Skeletal muscle cell (primary cell): ENCODE data around the gene MYL3.

Source experiments
- DNase-seq: peaks from one replicate; pipeline ENCODE4 v3.0.0-alpha.2; 2010; ENCODE audit warnings: low read depth
- H3K4me3 ChIP-seq: 2 replicates; pipeline ENCODE4 v1.5.1; 2011; ENCODE audit warnings: low read depth, mild to moderate bottlenecking, control low read depth, low read length, moderate library complexity

Gene MYL3

GRCh38 chr3:46853441-46854415 is 9.5 kb downstream of the MYL3 start:
- no peak overlapping the region for H3K4me3 ChIP-seq
- no peak for DNase-seq

DNA sequence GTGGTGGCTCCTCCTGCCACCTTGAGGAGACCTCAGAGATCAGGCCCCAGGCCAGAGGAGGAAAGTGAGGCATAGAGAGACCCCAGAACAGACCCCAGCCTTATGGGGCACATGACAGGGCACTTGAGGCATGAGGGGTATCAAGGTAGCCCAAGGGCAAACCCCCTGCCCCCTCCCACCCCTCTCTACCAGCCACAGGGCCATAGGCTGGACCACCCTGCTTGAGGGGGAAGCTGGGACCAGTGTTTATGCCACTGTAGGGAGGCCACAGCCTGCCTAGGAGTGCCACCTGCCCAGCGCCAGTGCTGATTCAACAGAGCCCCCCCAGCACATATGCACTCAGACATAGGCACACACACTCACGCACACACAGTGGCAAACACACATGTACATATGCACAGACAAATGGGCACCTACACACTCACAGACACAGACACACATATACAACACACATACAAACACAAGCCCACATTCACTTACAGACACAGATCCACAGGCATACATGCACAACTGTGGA is 10.3 kb downstream of the MYL3 start:
- no peak for DNase-seq
- H3K4me3 ChIP-seq: no peak overlapping the region

- DNase-seq: no peak
These were observed 10.9 kb downstream of the MYL3 start for GRCh38 chr3:46852334-46852720.

DNA sequence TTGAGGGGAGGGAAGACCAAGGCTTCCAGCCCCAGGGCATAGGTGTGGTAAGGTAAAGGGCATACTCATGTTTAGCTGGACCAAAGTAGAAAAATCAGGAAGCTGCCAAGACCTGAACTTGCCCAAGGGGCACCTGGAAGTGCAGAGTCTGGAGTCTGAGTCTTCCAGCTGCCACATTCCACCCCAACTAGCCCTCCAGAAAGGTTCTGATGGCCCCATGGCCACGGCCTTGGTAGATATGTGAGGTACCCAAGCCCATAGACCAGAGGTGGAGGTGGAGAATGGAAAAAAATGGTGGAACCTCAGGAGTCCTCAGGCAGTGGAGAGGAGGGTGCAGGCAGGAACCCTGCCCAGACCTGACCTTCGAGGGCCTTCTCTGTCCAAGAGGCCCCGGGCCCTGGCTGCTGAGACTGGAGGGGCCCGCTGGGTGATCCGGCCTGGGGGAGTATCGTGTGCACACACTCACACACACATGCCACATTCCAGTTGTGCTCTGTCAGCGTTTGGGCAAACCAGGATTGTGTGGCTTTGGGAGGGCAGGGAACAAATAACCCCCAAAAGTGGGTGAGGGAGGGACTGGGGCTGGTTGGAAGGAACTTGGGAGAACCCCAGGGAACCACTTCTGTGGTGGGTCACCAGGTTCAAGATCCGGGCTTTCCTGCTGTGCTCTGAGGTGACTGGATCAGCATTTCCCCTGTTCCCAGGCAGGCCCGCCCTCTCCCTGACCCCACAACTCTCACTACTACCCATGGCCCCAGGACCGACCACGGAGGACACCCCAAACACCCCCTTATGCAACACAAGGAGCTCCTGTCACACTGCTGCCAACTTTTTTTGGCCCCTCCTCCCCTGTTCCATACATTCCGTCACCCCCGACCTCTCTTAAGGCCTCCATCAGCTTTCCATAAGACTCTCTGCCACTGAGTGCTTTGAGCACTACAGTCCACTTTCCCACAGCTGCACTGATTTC is 11.6 kb downstream of the MYL3 start:
- no peak for DNase-seq
- no peak overlapping the region for H3K4me3 ChIP-seq

More at GRCh38 chr3:46852334-46852720, 10.9 kb downstream of the MYL3 start:
- H3K4me3 ChIP-seq: no peak overlapping the region

GRCh38 chr3:46850468-46850779 is 12.8 kb downstream of the MYL3 start:
- DNase-seq: no peak
- H3K4me3 ChIP-seq: no peak overlapping the region

- DNase-seq: no peak
These were observed 13.4 kb downstream of the MYL3 start for GRCh38 chr3:46849686-46850467.

DNA sequence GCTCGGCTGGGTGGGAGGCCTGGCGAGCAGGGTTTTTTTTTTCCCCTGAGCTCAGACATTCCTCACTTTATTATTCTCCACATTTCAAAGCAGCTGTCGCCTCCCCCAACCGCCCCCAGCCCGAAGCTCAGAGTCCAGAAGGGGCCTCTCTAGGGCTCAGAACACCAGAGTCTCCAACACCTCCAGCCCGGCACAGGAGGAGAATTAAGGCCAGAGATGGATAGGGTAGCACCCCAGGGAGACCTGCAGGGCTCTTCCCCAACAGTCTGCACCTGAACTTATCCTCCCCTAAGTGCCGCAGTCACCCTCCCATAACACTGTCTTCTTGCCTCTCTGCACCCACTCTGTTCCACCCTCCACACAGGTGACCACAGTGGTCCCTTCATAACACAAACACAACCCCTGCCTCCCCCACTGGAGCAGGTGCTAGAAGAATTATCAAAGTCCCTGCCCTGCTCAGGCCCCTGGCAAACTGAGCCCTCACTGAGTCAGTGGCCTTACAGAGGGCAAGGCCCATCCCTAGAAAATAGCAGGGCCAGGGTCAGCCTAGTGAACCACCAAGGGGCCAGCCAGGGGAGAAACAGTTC is 14.1 kb downstream of the MYL3 start:
- DNase-seq: no peak
- H3K4me3 ChIP-seq: no peak overlapping the region

More at GRCh38 chr3:46849686-46850467, 13.4 kb downstream of the MYL3 start:
- no peak overlapping the region for H3K4me3 ChIP-seq

GRCh38 chr3:46848271-46849044 is 14.8 kb downstream of the MYL3 start:
- no peak overlapping the region for H3K4me3 ChIP-seq
- DNase-seq: no peak

DNA sequence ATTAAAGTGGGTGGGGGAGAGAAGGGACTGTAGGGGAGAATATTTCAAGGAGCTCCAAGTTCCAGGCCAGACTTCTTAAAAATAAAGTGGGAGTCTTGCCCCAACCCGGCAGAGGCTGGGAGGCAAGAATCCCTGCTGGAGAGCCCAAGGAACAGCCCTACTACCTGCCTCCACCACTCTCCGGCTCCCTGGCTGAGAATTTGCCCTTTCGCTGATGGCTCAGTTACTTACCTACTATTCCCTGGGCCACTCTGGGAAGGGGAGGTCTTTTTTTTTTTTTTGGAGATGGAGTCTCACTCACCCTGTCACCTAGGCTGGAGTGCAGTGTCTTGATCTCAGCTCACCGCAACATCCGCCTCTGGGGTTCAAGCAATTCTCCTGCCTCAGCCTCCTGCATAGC is 15.5 kb downstream of the MYL3 start:
- no peak for DNase-seq
- H3K4me3 ChIP-seq: no peak overlapping the region

- no peak for DNase-seq
- H3K4me3 ChIP-seq: peak overlapping the region; percentile 42
These were observed 16.4 kb downstream of the MYL3 start for GRCh38 chr3:46846624-46847542.

DNA sequence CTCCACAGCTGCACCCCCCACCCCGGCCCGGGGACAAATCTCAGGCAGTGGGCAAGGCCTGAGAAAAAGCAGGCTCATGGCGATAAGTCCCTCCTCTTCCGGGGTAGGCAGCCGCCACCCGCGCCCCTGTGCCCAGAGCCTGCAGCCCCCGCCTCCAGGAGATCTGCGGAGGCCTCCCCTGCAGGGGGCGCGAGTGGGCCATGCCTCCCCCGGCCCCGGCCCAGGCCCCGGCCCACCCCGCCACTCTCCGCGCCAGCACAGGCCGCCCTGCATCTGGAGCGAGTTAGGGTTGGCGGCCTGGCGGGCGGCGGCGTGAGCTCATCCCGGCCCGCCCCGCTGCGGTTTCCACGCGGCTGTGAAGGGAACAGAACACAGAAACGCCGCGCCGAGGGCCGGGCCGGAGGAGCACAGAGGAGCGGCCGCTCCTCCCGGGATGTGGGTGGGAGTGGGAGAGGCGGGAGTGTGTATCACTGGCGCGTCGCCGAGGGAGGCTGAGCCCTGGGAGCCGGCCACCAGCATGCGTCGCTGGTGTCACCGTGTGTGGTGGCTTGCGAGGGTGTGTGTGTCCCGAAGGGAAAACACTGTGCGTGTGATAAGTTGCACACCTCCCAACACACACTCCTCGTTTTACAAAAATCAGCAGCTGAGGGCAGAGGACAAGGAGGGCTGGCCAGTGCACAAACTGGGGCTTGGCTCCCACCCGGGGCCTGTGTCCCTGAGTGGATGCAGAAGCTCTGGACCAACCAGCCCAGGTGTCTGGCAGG is 17.2 kb downstream of the MYL3 start:
- H3K4me3 ChIP-seq: peak overlapping the region; percentile 42

GRCh38 chr3:46845397-46845859 is 17.8 kb downstream of the MYL3 start:
- DNase-seq: peak; percentile 66
- H3K4me3 ChIP-seq: peak overlapping the region; percentile 42

More for the DNA sequence above, 17.2 kb downstream of the MYL3 start:
- peak; percentile 24 for DNase-seq

DNA sequence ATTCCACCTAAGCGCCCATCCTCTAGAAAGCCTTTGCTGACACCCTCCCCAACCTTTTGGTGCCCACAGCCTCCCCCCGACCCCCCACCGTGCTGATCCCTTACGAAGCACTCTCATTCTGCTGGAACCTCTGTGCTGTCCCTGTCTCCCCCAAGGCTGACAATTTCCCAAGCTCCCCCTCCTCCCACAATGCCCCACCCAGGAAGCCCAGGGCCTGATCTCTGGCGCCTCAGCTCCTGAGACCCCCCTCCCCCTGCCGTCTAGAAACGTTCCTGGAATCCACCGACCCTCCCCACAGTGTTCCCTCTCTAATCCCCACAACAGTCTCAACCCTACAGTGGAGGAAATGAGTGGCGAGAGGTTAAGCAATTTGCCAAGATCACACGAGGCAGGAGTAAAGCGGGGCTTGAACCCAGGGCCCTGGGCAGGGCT is 18.3 kb downstream of the MYL3 start:
- no peak overlapping the region for H3K4me3 ChIP-seq
- no peak for DNase-seq

- no peak for DNase-seq
- no peak overlapping the region for H3K4me3 ChIP-seq
These were observed 18.8 kb downstream of the MYL3 start for GRCh38 chr3:46844397-46844796.

GRCh38 chr3:46843508-46843907 is 19.7 kb downstream of the MYL3 start:
- H3K4me3 ChIP-seq: no peak overlapping the region
- DNase-seq: no peak

DNA sequence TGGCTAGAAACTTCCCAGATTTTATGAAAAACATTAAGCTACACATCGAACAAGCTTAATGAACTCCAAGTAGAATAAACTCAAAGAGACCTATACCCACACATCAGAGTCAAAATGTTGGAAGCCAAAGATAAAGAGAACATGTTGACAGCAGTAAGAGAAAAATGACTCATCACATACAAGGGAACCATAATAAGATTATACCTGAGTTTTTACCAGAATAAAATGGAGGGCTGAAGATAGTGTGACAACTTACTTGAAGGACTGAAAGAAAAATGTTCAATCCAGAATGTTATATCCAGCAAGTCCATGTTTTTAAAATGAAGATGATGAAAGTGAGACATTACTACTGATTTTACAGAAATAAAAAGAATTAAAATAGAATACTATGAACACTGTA is 22.8 kb downstream of the MYL3 start:
- no peak for DNase-seq
- no peak overlapping the region for H3K4me3 ChIP-seq
